UCSD-AML1 (cell line): ENCODE results near the gene RAB13.

Experiments used
- DNase-seq: peaks from one replicate; lab custom pipeline; 2025; ENCODE audit not compliant: unreplicated experiment; lab: John Stamatoyannopoulos, UW

The RAB13 gene

DNA sequence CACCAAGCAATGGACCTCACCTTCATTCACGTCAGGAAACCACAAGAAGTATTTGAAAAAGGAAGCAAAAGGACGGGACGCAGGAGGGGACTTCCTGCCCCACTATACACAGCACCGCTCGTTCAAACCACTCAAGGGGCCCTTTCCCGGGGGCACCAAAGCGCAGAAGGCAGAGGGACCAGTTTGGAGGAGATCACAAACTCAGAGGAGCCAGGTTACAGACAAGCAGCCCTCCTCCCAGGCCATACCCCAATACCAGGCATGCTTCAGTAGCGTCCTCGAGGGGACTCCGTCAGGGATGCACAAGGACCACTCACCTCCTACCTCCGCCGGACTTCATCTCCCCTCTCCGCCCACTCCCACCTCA lies 28.4 kb downstream of the RAB13 start:
- DNase-seq = peak; percentile 64

DNA sequence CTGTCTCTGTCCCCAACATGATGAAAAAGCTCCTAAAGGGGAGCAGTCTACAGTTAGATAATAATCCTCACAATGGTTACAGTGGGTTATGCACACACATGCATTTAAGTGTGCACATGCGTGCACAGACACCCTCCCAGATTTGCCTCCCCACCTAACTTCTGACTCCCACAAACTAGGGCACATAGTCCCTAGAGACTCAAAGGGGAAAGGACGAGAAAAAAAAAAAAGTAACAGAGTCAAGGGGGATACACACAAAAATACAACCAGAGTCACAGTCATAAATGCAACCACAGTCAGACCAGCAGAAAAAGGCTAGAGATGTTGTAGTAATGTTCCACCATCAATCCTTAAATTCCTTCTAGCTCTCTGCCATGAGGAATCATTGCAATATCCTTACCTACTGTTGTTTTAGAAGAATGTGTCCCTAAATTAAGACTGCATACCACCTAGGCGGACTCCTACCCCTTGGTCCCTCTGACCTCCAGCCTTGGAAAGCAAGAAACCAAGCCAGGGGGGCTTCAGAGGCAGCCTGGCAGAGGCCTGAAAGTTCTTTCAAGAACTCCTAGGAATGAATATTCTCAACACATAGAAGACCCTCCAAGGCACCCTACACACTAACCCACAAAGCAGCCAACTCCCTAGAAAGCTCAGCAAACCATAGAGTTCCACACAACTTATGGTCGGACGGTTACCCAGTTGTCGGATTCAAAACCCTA lies 29.0 kb downstream of the RAB13 start:
- DNase-seq = no peak

DNA sequence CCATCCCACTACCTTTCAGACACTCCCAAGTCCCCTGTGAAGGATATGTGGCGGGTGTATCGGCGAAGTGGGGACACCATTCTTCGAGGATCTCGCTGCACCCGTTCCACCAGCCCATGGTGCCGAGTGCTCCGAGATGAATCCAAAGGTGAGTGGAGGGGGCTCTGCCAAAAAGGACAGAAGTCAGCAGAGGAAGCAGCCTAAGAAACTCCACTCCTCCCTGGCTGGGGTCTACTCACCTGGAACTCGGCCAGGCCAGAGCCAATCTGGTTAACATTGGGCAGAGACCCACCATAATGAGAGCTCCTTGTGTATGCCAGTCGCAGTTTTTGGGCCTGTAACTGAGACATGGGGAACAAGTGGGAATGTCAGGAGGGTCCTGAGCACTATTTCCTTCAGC lies 31.3 kb downstream of the RAB13 start:
- DNase-seq = no peak

DNA sequence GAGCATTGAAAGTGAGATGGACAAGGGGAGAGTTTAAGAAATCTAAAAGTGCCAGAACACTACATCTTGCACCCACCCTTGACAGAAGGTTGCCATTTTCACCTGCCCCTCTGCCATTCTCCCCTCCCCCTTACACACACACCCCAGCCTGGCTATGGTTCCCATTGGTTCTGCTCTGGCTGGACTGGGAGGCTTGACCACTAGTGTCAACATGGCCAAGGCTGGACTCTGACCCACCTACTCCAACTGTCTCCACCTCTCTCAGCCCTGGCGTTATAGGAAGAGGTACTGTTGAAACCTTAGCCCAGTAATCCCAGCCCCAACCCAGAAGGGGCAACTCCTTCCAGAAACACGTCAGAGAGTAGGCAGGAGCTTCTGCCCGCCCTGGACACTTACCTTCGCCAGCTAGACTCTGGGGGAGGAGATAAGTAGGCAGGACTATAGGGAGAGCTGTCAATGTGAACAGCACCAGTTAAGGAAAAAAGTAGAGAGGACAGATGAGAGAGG lies 32.2 kb downstream of the RAB13 start:
- no peak for DNase-seq

DNA sequence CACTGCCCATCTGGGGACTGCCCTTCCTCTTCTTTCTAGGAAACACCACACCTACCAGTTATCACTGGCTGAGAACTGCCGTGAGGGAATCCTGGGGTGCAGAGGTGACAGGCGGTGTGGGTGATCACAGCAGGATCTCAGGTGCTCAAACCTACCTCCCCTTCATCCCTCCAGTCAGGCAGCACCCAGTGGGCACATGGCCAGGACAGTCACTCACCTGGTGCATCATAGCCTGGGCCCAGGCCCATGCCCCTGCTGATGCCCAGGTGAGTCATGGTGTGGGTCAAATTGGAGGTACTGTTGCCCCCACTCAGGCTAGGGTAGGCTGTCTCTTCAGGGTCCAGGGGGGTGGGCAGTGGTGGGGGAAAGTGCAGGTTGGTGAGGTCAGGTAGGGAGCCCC lies 34.3 kb downstream of the RAB13 start:
- no peak for DNase-seq

DNA sequence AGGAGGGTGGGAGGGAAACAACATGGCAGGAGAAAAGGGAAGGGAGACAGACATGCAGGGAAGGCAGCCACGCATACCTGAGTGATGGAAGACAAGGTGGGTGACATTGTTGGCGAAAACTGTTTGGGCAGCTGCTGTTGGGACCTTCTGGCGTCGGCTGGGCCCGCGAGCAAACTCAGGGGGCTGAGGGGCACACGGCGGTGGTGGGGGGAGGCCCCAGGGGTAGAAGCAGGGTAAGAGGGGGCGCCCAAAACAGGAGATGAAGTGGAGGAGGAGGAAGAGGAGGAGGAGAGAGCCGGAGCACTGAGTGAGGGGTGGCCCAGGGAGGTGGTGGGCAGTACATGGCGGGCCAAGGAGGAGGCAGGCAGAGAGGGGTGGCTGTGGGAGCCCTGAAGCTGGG lies 35.0 kb downstream of the RAB13 start:
- no peak for DNase-seq

DNA sequence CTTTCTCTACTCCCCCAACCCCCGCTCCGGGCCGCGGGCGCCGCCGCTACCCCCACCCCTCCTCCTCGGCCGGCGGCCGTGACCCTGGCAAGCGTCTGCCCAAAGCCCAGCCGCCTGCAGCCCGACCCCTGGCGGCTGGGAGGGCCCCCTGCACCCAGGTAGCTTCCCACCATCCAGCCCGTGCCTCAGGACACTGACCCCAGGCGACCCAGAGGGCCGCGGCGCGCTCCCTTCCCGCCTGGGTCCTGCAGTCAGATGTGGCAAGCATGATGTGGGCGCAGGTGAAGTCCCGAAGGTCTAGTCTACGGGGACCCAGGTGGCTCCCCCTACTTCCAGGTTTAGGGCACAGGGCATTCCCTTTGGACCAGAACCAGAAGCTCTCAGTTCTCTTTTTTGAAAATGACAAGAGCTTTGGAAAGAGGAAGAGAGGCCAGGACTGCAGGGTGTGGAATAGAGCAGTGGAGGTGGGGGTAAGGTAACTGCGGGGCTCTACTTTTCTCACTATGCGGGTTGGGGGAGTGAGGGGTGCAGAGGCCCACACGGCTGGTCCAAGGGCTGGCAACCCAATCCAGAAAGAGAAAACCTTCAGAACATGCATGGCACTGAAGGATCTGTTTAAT lies 39.4 kb downstream of the RAB13 start, which contains the start of gene DENND4B:
Gene DENND4B, minus strand, starts transcription at position 97 of the 620 bp plus-strand sequence. CDS start 2,344 bp downstream, outside the sequence.
- peak; percentile 87 for DNase-seq

DNA sequence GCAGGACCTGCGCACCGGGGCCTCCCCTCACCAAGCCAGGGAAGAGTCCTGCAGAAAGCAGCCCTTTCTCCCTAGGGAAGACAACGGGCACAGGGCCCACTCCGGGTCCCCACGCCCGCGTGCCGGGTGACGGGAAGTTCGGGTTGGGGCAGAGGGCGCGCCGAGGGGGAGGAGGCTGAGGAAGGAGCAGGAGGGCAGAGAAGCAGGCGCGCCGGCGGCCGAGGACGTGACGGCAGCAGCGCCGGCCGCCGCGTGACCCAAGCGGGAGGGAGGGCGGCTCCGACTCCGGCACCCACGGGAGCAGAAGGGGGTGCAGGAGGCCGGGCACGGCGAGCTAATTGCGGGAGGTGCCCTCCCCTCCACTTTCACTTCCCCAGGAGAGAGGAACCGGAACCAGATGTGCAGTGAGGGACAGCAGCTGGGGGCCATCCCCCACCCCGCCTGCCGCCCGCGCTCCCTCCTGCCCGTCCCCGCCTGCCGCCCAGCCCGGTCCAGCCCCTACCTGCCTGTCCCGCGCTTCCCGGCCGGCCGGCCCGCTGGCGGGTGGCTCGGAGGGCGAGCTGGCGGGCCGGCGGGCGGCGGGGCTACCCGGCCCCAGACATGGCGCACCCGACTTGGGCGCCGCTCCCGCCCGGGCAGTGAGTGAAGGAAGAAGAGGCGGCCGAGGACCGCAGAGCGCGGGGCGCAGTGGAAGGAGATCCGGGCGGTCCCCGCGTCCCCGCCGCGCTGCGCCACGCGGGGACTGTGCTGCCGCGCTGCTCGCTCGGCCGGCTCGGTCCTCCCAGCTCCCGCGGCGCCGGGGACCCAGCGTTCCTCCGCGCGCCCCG lies 40.1 kb downstream of the RAB13 start:
- peak; percentile 88 for DNase-seq

DNA sequence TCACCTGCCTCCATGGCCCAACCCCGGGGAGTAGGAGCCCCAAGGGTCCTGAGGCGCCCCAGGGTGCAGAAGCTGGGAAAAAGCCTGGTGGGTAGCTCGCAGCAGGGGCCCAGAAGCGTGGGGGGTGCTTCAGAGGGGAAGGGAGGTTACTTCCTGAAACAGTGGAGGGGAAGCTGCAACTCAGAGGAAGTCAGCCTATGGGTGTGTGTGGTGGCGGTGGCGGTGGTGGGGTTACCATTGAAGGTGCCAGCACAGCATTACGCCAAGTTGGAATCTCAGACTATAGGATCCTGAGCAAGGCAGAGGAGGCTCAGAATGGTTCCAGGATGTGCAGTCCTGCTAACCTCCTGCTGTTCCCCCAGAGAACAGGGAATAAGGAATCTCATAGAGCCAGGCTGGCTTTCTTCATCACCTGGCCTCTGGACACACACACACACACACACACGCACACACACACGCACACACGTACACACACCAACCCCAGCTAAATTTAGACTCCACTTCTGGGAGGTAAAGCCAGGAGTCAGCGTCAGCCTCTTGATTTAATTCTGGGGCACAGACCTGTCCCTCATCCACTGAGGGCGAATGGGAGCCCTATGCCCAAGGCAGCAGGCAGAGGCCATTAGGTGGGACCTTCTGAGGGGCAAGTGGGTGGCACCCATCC lies 40.9 kb downstream of the RAB13 start:
- peak; percentile 83 for DNase-seq

DNA sequence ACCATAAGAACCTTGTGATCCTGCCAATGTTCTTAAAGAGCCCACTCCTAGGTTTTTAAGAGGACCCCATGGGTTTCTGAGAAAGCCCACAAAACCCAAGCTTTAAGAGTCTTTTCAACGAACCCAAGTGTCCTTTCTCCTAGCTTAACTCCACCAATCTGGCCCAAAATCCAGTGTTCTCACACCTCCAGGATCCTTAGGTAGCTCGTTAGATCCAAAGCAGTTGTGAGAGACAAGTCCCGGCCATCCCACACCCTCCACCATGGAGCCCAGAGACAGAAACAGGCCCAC lies 41.4 kb downstream of the RAB13 start:
- no peak for DNase-seq

DNA sequence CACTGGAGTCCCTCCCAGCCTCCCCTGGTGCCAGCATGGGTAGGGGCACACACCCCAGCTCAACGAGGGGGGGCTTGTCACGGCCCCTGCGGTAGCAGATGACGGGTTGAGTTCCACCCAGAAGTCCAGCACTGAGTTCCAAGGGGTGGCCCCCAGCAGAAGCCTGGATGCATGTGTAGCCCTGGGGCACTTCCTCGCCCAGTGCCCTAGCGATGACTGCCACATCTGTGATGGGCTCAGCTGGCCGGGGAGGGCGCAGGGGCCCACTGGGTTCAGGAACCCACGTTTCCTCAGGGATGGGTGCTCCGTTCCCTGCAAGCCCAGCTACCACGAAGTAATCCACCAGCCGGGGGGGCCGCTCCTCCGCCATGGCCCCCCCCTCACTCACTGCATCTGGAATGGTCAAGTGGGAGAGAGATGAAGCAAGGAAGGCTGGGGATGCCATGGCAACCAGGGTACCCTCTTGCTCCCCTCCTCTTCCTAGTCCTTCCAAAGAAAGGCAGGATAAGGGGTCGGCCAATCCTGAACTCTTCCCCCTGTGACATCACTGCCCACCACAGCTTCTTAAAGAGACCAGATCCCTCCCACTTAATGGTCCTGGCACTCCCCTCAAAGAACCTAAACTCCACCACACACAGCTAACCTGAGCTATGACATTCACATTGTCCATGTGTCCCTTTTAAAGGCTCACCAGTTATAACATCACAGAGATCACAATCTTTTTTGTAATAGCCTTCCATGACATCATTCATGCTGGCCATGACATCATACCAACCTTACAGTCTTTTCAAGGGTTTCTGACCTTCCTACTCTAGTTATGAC lies 41.9 kb downstream of the RAB13 start:
- DNase-seq = no peak

DNA sequence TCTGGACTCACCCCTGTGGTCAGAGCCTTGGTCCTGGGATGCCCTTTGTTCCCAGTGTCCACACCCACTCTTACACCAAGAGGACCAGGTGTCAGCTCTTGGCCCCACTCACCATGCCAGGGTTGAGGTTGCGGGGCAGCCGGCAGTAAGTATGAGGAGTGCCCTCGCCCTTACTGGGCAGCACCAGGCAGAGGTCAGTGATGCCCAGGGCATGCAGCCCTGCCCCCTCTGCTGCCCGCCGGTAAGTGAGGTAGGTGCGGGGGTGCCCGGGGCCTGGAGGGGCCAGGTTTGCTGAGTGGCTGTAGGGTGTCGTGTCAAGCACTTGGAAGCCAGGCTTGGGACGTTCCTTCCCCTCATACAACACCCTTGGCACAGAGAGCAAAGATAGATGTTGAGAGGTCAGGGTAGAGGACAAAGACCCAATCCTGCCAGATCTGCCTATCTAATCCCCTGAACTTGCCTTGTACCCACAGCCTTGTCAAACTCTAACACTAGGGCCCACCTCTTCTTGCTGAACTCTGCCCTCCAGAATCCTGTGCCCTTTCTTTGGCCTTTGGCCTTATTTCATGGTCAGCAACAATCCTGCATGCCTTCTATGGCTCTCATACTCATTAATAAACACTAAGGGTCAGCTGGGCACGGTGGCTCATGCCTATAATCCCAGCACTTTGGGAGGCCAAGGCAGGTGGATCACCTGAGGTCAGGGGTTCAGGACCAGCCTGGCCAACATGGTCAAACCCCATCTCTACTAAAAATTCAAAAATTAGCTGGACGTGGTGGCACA lies 43.2 kb downstream of the RAB13 start:
- no peak for DNase-seq

DNA sequence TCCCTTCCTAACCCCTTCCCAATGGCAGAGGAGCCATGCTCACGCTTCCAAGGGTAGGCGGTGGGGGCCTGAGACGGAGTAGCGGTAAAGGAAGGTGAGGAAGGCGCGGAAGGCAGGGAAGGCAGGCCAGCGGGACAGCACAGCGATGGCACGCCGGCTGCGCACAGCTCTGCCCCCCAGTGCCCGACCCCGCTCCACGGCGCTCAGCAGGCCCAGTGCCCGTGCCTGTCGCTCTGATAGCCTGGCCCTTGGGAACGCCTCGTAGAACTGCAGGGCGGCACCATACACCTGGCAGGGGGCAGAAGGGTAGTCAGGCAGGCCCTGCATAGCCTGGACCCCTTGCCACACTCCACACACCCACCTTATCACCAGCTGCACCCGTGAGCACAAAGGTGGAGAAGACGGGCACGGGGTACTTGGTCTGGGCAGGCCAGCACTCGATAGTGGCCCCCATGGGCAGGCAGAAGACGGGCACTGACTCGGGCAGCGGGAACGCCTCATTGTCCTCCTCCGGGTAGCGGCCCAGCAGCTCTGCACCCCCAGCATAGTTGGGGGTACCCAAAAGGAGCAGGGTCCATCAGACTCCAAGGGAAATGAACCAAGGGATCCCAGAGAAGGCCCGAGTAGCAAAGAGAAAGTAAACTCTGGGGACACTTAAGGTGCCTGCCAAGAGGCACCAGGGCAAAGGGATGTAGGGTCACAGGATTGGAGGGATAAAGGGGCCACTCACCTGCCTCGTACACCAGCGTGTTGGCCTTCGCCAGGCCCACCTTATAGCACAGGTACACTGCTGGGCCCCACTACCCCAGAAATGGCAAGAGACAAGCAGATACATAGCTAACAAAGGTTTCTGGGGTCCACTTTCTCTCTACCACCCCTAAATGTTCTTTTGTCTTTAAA lies 44.1 kb downstream of the RAB13 start:
- DNase-seq = no peak

DNA sequence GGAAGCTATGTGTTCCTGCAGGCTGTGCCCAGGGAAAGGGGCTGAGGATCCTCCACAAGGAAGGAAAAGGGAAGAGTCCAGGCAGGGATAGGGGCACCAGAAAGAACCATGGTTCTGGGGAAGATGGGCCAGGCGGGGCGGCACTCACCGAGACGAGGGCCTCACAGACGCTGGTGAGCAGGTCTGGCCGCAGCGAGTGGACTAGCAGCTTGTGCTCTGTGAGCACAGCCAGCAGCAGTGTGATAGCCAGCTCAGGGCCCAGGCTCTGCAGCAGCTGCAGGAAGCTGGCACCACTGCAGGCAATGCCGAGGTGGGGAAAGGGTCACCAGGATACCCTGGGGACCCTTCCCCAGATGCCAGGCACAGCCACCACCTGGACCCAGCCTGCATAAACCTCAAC lies 45.4 kb downstream of the RAB13 start:
- no peak for DNase-seq

DNA sequence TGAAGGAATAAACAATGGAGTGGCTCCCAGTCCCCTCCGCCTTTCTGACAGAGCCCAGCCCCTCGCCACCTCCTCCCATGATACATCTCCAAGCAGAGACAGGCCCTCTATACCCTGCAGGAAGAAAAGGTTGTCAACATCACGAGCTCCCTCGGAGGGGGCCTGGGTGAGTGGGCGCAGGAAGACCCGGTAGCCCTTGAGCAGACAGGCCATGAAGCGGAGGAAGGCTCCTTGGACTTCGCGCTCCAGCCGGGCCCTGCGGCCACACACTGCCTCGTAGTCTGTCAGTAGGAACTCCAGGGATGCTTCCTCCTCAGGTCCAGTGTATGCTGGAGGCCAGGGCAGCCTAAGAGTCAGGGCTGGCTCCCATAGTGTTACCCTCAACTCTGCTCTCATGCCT lies 46.7 kb downstream of the RAB13 start:
- DNase-seq = no peak

DNA sequence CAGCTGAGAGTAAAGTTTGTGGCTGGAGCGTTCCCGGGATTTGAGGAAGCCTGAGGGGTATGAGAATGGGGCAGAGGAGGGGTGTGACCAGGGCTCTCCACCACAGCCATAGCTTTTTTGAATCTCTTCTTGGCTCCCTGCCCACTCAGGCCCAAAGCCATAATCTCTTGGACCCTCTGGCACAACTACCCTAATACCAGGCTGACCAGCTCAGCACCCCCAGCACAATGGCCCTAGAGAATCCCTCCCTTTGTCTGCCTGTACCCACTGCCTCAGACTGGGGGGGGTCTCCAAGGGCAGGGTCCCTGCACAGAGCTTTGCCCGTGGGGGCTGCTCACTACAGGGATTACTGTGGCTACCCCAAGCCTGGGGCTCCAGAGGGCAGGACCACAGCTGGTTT lies 47.1 kb downstream of the RAB13 start:
- no peak for DNase-seq

DNA sequence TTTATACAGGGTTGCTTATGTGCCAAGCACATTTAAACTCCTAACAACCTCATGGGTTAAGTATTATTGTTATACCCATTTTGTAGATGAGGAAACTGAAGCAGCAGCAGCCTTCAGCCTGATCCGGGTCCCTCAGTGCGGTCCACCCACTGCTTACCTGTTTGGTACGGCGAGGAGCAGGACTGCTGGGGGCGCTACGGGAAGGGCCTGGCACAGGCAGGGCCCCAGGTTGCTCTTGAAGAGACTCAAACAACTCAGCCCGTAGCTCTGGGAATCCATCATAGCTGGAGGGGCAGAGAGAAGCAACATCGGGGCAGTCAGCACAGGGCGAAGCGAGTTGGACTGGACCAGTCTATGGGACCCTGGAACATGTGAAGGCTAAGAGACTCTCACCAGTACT lies 48.8 kb downstream of the RAB13 start:
- no peak for DNase-seq

DNA sequence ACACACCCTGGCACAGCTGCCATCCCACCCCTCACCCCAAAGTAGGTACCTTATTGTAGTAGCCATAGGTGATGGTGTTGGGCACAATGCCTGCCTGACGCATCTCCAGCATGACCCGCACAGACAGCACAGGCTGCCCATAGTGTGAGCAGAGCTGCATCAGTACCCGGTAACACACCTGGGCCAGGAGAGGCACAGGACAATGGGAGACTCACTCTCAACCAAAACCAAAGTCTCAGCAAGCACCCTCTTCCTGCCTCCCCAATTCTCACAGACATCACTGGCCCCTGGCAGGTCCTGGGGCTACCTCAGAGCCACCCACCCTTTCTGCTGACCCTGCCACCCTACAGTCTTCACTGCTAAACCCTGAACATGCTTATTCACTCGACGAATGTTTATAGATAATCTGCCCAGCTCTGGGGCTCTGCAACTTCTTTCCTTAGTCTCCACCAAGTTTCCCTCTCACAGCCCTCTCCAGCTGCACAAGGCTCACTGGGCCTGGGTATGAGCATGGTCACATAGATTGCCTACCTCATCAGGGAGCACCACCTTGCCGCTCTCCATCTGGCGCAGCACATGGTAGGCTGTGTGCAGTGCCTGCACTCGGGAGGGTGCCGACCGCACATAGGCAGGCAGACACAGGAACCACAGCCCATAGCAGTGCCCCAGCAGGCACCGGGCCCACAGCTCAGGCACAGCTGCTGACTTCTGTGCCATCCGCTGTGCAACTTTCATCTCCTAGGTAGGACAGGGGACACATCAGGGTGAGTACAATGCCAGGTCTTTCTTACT lies 49.9 kb downstream of the RAB13 start:
- DNase-seq = no peak
